Endometrial microvascular endothelial cells (primary cell): ENCODE results near the gene STAT5B. TPM values are rescaled to one million over a fixed set of nuclear protein-coding genes. Genes with fewer than 3 reads are reported as not detected.
"Not testable (repeated sequence)": the region's sequence is repeated elsewhere in the genome, so short reads cannot be mapped to it uniquely, and the experiment has no call there.

Experiments used
- in situ Hi-C: cut with HindIII; loops from 2 replicates; pipeline ENCODE4 v1.10.0; 2017; ENCODE audit warnings: low sequenced_read_pairs, low pct_unique_long_range_greater_than_20kb; ENCODE audit errors: inconsistent ontology term
- total RNA-seq: library from RNA; depleted of rRNA; stranded (reverse); fragments of >200 nt; gene quantifications from one replicate; pipeline ENCODE4 v1.2.3, GENCODE V29; 2015; ENCODE audit errors: inconsistent ontology term

STAT5B gene
- total RNA-seq: 38.3 TPM

DNA sequence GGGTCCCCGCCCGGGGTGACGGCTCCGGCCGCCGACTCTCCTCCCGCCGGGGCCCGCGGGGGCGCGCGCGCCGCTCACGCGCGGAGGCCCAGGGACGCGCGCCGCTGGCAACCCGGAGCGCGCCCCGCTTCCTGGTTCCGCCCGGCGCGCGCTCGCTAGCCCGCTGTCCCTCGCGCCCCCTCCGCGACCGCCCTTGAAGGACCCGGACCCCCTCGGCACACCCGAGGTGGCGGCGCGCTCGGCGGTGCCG lies at the start of gene STAT5B:
Gene STAT5B (minus strand): TSS at position 33 of the 250 bp plus-strand sequence. CDS start 44,264 bp downstream, outside the sequence.
- in situ Hi-C loops: no loop called here

DNA sequence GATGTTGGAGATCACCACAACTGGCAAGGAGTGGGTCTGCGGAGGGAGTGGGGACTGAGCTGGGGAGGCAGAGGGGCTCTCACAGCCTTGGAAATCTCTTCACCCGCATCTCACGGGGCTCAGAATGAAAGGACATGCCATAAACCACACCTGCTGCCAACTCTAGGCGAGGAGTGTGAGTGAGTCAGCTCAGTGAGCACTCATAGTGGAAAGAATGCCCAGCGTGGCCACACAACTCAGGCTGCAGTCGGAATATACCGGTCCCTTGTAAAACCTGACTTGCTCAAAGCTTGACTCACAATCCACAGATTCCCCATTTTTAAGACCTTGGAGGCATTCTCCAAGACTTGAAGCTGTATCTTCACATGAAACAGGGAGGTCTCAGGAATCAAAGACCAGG lies 48.8 kb upstream of the STAT5B start:
- in situ Hi-C loops: no loop called here

DNA sequence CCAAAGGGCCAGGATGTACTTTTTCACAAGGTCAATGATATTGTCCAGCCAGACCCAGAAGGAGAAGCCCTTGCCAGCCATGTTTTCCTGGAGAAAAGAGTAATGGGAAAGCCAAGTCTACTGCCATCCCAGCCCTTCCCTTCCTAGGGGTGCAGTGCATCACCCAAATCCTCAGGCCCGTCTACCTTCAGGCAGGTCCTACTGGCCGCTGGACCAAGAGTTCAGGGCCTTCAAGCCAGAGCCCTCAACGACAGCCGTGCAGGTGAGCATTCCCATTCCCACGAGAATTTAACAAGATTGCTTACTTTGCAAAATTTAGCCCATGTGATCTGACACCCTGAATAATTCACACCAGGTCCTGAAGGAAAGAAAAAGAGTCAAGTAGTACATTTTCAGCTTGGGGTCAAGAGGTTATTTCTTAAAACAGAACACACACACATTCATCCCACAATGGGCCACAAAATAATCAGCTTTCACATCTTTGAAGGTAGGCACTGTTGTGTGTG lies 47.1 kb upstream of the STAT5B start:
- in situ Hi-C loops: no loop called here

DNA sequence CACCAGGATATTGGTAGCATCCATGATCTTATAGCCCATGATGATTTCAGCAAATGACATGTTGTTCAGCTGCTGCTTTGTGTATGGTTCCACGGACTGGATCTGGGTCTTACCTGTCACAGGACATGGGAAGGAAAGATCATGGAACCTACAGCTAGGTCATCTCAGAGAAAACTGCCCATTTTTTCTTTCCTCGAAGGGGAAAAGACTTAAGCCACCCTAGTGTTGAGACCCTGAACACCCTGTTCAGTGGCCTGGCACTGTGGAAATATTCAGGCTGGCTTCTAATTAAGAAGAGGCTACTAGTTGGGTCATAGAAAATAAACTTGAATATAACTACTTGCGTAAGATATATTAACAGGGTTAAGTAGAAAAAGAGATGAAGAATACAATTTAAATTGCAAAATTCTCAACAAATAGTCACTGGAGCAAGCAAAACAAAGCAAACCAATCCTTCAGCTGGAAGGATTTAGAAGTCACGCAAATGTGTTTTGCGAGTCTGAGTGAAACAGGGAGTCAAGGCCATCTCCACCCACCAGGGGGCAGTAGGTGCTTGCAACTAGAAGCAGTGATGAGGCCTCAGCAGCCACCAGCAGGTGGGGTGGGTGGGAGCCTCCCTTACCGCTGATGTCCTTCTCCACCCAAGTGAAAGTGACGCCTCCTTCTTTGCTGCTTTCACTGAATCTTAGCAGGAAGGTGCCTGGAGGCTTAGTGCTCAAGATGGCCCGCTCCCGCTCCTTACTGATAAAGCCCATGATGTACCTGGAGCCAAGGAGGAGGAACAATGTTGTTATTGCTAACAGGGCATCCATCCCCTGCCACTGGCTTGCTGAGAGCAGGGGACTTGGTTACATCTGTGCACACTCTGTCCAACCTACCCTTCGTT lies 46.4 kb upstream of the STAT5B start:
- in situ Hi-C loops: no loop called here

DNA sequence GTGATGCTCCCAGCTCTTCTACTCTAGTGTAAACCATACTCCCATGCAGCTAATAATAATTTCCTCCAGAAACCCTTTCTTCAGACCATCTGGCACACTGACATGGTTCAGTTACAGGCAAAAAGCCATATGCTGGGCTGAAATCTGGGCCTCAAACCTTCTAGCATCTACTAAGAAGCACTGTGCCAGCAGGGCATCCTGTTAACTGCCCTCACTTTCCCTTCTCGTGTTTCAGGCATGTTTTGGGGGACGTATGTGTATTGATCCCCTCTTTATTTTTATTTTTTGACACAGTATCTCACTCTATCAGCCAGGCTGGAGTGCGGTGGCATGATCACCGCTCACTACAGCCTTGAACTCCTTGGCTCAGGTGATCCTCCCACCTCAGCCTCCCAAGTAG lies 45.4 kb upstream of the STAT5B start:
- in situ Hi-C loops: no loop called here

- in situ Hi-C loops: not testable (repeated sequence)
Measured at GRCh38 chr17:42317967-42318366, 41.8 kb upstream of the STAT5B start.

DNA sequence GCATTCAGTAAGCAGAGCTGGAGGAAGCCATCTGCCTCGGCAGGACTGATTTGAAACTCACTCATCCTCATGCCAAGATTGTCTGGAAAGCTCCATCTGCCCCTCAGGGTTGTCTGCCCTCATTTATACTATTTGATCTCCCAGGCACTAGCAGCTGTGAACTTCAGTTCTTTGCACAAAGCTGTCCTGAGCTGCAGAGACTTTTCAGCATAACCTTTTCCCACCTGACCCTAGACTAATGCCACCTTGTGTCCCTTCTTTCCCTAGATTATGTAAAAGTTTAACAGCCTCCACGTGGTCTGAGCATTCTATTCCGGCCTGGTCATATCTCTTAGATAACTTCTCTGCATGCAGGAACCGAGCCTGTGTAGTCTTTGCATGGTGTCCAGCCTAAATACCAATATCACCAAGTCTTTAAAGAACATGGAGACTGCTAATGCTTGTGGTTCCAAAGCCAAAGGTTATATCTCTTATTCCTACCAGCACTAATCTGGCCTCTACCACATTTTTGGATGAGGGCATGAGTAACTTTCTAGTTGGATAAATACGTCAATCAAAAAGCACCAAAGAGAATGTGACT lies 41.2 kb upstream of the STAT5B start:
- in situ Hi-C loops: no loop called here

DNA sequence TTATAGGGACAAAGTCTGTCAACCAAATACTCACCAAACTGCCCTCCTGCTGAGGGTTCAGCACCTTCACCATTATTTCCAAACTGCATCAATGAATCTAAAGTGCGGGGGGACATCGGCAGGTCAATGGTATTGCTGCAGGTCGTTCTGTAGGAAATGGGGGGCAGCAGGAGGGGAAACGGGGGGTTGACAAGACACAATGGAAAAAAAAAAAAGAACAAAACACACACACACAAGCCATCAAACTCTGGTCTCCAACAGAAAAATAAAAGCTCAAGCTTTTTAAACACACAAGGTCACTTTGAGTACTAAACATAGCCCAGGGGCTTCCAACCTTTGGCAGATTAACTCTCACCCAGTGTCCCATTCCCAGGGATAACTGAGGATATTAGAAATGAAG lies 40.6 kb upstream of the STAT5B start:
- in situ Hi-C loops: no loop called here

- in situ Hi-C loops: no loop called here
Measured at GRCh38 chr17:42315402-42316156, 39.4 kb upstream of the STAT5B start.

DNA sequence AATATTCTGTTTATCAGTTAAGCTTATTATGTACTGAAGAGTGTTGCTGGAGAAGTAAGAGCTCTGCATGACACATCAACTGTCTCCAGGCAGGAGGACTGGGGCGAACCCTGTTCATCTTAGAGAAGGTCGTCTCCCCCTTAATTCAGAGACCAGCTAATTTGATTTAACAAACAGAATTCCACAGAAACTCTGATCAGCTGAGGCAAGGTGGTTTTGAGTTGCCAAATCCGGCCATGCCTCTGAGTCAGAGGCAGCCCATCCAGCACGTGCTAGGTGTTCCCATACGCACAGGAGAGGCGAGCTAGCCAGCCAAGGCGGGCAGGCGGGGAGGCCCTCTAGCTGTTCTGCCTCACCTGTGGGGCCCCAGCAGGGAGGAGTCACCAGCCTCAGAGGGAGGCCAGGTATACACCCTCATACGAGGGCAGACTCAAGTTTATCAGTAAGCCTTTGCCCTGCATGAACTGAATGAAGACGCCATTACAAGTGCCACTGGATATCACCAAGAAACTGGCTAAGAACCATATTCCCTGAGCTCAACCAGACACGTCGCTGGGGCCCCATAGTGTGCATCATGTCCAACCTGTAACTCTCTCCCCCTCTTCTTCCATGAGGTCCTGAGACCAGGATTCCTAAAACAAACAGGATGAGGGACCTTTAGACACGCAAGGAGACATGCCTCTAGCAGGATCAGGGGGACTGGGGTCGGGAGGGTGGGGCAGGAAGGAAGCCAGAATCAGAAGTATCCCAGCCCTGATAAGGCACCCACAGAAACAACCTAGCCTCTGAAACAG lies 37.8 kb upstream of the STAT5B start:
- in situ Hi-C loops: loop anchor here (5.0 kb wide), 1 partner anchor 208 kb away; no protein-coding TSS in a partner anchor

DNA sequence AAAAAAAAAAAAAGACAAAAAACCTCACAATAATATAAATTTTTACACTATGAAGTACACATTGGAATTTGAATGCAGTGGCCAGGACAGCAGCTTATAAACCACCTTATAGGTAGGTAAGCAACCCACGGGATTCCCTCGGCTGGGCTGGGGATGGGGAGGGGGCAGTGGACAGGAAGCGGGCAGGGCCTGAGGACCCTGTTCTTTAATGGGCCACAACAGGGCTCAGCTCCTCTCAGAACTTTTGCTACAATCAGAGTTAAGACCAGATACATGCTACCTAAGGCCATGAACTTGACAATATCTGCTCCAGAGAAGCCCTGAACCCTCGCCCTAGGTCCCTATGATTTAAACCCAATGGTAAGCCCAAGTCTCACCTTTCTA lies 37.2 kb upstream of the STAT5B start:
- in situ Hi-C loops: loop anchor here (5.0 kb wide), 1 partner anchor 209 kb away; no protein-coding TSS in a partner anchor

- in situ Hi-C loops: loop anchor here (5.0 kb wide), 1 partner anchor 210 kb away; no protein-coding TSS in a partner anchor
Measured at GRCh38 chr17:42312285-42313130, 36.3 kb upstream of the STAT5B start.

- in situ Hi-C loops: loop anchor here (5.0 kb wide), 1 partner anchor 210 kb away; no protein-coding TSS in a partner anchor
Measured at GRCh38 chr17:42312035-42312284, 35.8 kb upstream of the STAT5B start.

- in situ Hi-C loops: loop anchor here (5.0 kb wide), 1 partner anchor 211 kb away; no protein-coding TSS in a partner anchor
Measured at GRCh38 chr17:42311240-42312034, 35.2 kb upstream of the STAT5B start.

DNA sequence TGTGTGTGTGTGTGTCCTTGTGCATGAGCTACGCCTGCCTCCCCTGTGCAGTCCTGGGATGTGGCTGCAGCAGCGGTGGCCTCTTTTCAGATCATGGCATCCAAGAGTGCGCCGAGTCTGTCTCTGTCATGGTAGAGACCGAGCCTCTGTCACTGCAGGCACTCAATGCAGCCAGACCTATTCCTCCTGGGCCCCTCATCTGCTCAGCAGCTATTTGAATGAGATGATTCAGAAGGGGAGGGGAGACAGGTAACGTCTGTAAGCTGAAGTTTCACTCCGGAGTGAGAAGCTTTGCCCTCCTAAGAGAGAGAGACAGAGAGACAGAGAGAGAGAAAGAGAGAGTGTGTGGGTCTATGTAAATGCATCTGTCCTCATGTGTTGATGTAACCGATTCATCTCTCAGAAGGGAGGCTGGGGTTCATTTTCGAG lies 34.6 kb upstream of the STAT5B start:
- in situ Hi-C loops: loop anchor here (5.0 kb wide), 1 partner anchor 212 kb away; no protein-coding TSS in a partner anchor

GRCh38 chr17:42309986-42310786 lies 34.0 kb upstream of the STAT5B start:
- in situ Hi-C loops: loop anchor here (5.0 kb wide), 1 partner anchor 212 kb away; no protein-coding TSS in a partner anchor
